ENCODE results near the gene PSMG3. TPM values are rescaled to one million over a fixed set of nuclear protein-coding genes. Genes with fewer than 3 reads are reported as not detected.

The PSMG3 gene
- total and polyA plus RNA-seq, 9 donors = 19.8 to 35.5 (median 23.7) TPM

DNA sequence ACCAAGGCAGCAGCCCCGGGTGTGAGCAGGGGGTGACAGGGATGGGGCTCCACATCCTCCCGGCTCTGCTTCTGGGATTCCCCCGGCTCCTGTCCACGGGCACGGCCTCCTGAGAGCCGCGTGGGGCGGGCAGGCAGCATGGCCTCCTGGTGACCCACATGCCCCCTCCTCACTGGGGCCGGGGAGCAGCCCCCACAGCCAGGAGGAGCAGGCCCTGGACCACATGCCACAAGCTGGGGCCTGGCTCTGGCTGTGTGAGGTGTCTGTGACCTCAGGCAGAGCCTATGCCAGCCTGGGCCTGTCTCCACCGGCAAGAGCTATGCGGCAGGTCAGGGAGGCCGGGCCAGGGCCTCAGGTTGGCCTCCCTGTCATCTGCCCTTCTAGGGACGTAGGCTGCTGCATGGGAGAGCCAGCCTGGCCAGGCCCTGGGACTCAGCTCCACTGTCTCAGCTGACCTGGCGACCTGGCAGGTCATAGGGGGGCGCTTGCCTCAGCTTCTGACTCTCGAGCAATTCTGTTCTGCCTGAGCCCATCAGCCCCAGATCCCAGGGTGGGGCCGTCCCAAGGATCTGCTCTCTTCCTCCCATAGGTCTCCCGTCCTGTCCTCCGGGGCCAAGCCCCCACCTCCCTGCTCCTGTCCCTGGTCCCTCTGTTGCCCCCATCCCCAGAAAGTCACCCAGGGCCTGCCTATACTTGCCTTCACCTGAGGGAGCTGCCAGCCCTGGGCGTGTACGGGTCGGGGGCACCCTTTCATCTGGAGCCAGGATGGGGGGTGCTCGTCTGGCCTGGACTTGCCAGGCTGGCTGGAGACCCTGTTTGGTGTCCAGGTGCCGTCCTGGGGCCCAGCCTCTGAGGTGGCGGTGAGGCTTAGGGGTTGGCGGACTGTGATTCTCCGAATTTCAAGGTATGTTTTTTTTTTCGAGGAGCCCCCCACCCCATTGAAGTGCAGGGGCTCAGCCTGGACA, 9.9 kb downstream of the PSMG3 start:
- no peak overlapping the region for H3K27ac ChIP-seq (ENCODE audit: low read length)
- no peak overlapping the region for H3K4me3 ChIP-seq (ENCODE audit: low read length)
- peaks cover under 1% of the 10 kb centered on the region for H3K36me3 ChIP-seq (ENCODE audit: control insufficient read depth, insufficient read depth, low read length)
- H3K27me3 ChIP-seq (ENCODE audit: control insufficient read depth, insufficient read depth, low read length) = no peaks in the 10 kb centered on the region
- DNase-seq = no peak
- no peaks in the 10 kb centered on the region for H3K9me3 ChIP-seq (replicated peaks; ENCODE audit: control insufficient read depth, low read depth, low read length)
- WGBS (ENCODE audit: insufficient coverage) = 81% methylated on average over 15 of the region's 28 CpGs
- peaks cover 40% of the 10 kb centered on the region for H3K4me1 ChIP-seq (ENCODE audit: control insufficient read depth, insufficient read depth, low read length)

DNA sequence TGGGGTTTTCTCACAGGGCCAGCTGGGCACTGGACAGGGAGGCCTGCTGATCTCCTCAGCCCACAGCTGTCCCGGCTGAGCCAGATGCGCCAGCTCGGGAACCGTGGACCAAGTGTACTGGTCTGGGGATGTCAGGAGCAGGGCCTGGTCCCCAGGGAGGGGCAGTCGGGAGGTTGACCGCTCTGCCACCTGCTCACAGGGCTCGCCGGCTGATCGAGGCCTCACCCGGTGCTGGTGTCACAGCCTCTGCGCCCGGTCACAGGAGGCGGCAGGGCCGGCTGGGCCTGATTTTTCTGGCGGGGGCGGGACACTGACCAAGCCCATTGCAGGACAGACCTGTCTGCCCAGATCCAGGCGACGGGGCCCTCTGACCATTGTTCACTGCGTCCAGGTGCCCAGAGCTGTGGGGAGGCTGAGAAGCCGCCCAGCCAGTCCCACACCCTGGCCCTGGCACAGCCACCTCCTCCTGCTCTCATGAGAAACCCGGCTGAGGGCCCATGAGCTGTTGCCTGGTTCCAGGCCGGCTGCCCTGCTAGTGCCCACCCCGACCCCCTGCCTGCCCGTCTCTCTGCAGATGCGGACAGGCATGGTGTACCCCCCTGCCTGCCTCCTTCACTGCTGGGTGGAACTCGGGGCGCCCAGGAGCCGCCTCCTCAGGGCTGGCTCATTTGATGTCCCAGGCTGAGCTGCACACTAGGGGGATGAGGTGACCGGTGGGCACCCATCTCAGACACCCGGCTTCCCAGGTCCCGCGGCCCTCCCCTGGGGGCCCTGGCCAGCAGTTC, 10.8 kb downstream of the PSMG3 start:
- Histone ChIP-seq H3K36me3 (ENCODE audit: control insufficient read depth, insufficient read depth, low read length) (no peaks in the 10 kb centered on the region), H3K27me3 (ENCODE audit: control insufficient read depth, insufficient read depth, low read length) (no peaks in the 10 kb centered on the region), H3K9me3 (replicated peaks; ENCODE audit: control insufficient read depth, low read depth, low read length) (no peaks in the 10 kb centered on the region), H3K4me3 (ENCODE audit: low read length) (no peak overlapping the region), H3K27ac (ENCODE audit: low read length) (no peak overlapping the region), H3K4me1 (ENCODE audit: control insufficient read depth, insufficient read depth, low read length) (peaks cover 41% of the 10 kb centered on the region)
- WGBS (ENCODE audit: insufficient coverage) = 82% methylated on average over 31 of the region's 32 CpGs
- DNase-seq = peak; percentile 25

DNA sequence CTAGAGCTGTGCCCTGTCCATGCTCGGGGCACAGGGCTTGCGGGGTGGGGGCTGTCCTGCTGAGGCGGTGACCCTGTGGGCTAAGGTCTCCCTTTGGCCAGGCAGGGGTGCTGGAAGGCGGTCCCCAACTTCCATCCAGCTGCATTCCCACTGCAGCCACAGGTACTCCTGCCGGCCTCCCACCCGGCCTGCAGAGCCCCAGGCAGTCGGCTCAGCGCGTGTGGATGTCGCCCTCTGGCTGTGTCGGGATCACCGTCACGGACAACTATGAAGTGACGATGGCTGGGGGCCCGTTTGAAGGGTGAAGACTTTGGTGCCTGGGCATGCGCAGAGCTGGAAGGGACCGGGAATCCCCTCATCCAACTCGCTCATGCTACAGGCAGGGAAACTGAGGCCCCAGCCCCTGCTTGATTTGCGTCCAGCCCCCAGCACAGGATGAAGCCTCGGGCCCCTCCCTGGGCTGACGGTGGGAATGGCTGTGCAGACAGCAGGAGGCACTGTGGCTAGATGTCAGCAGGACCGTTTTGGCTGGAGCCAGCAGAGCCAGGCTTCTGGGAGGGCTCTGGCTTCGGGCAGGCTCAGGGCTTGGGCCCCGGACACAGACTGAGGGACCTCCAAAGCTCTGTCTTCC, 11.5 kb downstream of the PSMG3 start:
- H3K9me3 ChIP-seq (replicated peaks; ENCODE audit: control insufficient read depth, low read depth, low read length) = no peaks in the 10 kb centered on the region
- WGBS (ENCODE audit: insufficient coverage) = 33% methylated on average over 18 of the region's 24 CpGs
- H3K27ac ChIP-seq (ENCODE audit: low read length) = no peak overlapping the region
- peaks cover 41% of the 10 kb centered on the region for H3K4me1 ChIP-seq (ENCODE audit: control insufficient read depth, insufficient read depth, low read length)
- no peak overlapping the region for H3K4me3 ChIP-seq (ENCODE audit: low read length)
- peak; percentile 47 for DNase-seq
- H3K27me3 ChIP-seq (ENCODE audit: control insufficient read depth, insufficient read depth, low read length) = no peaks in the 10 kb centered on the region
- H3K36me3 ChIP-seq (ENCODE audit: control insufficient read depth, insufficient read depth, low read length) = no peaks in the 10 kb centered on the region

DNA sequence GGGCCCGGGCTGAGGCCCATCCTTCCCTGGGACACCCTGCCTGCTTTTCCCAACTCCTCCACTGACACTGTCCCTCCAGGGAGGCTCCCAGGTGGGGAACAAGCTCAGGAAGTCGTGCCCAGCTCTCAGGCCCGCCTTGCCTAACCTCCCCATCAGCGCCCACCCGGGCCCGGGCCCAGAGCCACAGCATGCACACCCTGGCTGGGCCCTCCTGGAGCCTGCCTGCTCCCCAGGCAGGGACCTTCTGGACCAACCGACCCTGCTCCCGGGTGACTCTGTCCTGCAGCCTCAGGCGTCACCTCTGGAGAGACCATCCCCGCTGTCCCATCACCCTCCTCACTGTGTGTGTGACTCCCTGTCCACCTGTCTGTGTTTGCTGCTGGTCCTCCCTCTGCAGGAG, 12.1 kb downstream of the PSMG3 start:
- no peaks in the 10 kb centered on the region for H3K36me3 ChIP-seq (ENCODE audit: control insufficient read depth, insufficient read depth, low read length)
- WGBS (ENCODE audit: insufficient coverage) = 86% methylated on average over 9 of the region's 10 CpGs
- no peaks in the 10 kb centered on the region for H3K27me3 ChIP-seq (ENCODE audit: control insufficient read depth, insufficient read depth, low read length)
- peaks cover 39% of the 10 kb centered on the region for H3K4me1 ChIP-seq (ENCODE audit: control insufficient read depth, insufficient read depth, low read length)
- H3K27ac ChIP-seq (ENCODE audit: low read length) = no peak overlapping the region
- no peak overlapping the region for H3K4me3 ChIP-seq (ENCODE audit: low read length)
- no peak for DNase-seq
- H3K9me3 ChIP-seq (replicated peaks; ENCODE audit: control insufficient read depth, low read depth, low read length) = no peaks in the 10 kb centered on the region

DNA sequence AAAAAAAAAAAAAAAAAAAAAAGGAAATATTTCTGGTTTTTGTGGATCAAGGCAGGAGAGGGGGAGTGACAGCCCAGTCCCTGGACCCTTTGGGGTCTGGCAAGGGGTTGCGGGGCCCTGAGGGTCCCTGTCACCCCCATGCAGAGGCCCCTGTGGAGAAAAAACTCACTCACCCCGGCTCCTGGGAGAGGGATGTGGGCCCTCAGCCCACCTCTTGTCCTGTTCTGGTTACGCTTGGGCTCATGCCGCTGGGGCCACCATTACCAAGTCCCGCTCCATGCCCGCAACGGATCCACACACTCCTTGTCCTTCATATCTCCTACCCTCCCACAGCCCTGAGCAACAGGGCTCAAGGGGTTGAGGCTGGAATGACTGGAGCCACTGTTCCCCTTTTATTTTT, 12.8 kb downstream of the PSMG3 start:
- no peak overlapping the region for H3K4me3 ChIP-seq (ENCODE audit: low read length)
- no CpG with 5 or more reads among the region's 7 CpGs for WGBS (ENCODE audit: insufficient coverage)
- DNase-seq = no peak
- H3K9me3 ChIP-seq (replicated peaks; ENCODE audit: control insufficient read depth, low read depth, low read length) = no peaks in the 10 kb centered on the region
- peaks cover 31% of the 10 kb centered on the region for H3K4me1 ChIP-seq (ENCODE audit: control insufficient read depth, insufficient read depth, low read length)
- H3K36me3 ChIP-seq (ENCODE audit: control insufficient read depth, insufficient read depth, low read length) = no peaks in the 10 kb centered on the region
- H3K27ac ChIP-seq (ENCODE audit: low read length) = no peak overlapping the region
- H3K27me3 ChIP-seq (ENCODE audit: control insufficient read depth, insufficient read depth, low read length) = no peaks in the 10 kb centered on the region

DNA sequence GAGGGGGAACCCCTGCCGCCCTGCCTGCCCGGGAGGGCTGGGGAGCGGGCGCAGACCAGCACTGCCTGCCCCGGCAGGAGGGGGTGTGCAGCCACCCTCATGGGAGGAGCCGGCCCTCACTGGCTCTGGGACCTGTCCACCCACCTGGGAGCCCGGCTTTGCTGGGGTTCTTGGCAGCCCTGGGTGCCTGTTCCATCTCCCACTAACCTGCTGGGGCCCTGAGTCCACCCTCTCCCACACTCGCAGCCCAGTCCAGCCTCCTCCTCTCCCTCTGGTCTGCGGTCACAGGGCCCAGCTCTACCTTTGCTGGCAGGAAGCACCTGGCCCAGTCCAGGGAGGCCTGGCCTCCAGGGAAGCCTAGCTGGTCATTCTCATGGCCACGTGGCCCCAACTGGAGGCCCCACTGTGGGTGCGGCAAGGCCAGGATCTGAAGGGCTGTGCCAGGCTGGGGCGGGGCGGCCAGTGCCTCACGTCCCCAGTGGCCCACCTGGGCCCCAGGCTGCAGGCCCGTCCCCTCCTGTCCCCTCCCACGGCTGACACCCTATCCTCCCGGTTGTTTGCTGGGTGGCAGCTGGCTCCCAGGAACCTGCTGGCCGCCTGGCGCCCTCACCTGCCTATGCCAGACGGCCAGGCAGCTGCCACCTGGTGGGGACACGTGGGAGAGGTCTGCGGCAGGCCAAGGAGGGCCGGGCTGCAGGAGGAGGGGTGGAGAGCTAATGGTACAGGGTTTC, 13.9 kb downstream of the PSMG3 start, which contains the start of gene TMEM184A:
TMEM184A (minus strand) TSS at position 393 of the 731 bp plus-strand sequence. CDS start 721 bp downstream, outside the sequence.
- Histone ChIP-seq H3K27me3 (ENCODE audit: control insufficient read depth, insufficient read depth, low read length) (no peaks in the 10 kb centered on the region), H3K4me1 (ENCODE audit: control insufficient read depth, insufficient read depth, low read length) (peaks cover 26% of the 10 kb centered on the region), H3K9me3 (replicated peaks; ENCODE audit: control insufficient read depth, low read depth, low read length) (no peaks in the 10 kb centered on the region), H3K36me3 (ENCODE audit: control insufficient read depth, insufficient read depth, low read length) (no peaks in the 10 kb centered on the region), H3K27ac (ENCODE audit: low read length) (no peak within 1 kb of the TSS), H3K4me3 (ENCODE audit: low read length) (no peak within 1 kb of the TSS)
- peak; percentile 46 for DNase-seq
- 46% methylated on average over 20 of the region's 23 CpGs for WGBS (ENCODE audit: insufficient coverage)

DNA sequence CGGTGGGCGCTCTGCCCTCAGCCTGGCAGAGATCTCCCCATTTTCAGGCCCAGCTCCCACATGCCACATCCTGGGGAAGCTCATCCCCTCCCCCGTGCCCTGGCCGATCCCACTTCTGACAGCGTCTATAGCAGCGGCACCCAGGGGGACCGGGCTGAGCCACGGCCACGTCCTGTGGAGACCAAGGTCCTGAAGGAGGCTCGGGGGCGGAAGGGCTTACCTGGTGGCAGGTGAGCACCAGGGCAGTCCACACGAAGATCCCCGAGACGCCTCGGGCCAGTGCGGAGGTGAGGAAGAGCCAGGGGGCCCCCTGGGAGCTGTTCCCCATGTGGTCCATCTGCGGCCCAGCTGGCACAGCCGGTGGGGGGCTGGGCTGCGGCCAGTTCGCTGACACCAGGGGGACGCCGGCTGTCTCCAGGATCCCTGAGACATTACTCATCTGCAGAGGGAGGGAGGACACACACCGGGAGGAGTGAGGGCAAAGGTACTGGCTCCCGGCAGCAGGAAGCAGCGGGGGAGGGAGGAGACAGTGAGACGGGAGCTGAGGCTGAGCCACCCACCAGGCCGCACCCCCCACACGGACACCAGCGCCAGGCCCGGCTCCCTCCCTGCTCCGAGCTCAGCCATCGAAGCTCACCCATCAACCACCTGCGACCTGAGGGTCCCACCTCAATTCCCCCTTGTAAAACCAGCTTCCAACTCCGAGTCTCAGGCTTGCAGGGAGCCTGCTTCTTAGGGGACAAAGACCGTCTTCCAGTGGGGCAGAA, 14.6 kb downstream of the PSMG3 start:
- H3K9me3 ChIP-seq (replicated peaks; ENCODE audit: control insufficient read depth, low read depth, low read length) = no peaks in the 10 kb centered on the region
- peak; percentile 57 for DNase-seq
- H3K36me3 ChIP-seq (ENCODE audit: control insufficient read depth, insufficient read depth, low read length) = no peaks in the 10 kb centered on the region
- no peak overlapping the region for H3K4me3 ChIP-seq (ENCODE audit: low read length)
- H3K27me3 ChIP-seq (ENCODE audit: control insufficient read depth, insufficient read depth, low read length) = no peaks in the 10 kb centered on the region
- peaks cover 26% of the 10 kb centered on the region for H3K4me1 ChIP-seq (ENCODE audit: control insufficient read depth, insufficient read depth, low read length)
- WGBS (ENCODE audit: insufficient coverage) = 22% methylated on average over 23 of the region's 35 CpGs
- H3K27ac ChIP-seq (ENCODE audit: low read length) = no peak overlapping the region

DNA sequence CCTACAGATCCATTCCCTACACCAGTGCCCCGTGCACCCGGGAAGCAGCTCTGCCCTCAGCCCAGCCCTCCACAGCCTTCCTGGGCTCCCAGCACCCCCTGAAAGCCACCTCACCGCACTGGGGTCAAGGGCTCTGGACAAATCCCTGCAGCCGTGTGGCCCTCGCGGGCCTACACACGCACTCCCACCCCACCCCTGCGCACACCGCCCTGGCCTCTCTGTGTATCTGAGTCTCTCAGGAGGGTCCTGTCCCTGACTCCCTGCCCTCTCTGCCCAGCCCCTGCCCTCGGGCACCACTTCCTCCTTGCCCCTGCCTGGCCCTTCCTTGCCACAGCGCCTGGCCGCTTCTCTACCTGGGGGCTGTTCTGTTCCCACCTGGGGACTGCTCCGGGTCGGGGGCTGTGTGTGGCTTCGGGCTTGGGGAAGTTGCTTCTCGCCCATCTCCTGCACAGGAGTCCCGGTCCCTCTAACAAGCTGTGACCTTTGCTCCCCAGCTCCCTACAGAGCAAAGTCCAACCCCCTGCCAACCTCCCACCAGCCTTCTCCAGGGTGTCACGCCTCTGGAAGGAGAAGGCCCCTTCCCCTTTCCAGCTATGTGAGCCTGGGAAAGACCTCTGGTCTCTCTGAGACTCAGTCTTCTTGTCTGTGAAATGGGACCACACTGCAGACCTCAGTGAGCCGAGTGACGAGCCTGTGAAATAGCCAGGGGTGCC, 15.3 kb downstream of the PSMG3 start:
- Histone ChIP-seq H3K27ac (ENCODE audit: low read length) (no peak overlapping the region), H3K27me3 (ENCODE audit: control insufficient read depth, insufficient read depth, low read length) (no peaks in the 10 kb centered on the region), H3K36me3 (ENCODE audit: control insufficient read depth, insufficient read depth, low read length) (no peaks in the 10 kb centered on the region), H3K9me3 (replicated peaks; ENCODE audit: control insufficient read depth, low read depth, low read length) (no peaks in the 10 kb centered on the region), H3K4me1 (ENCODE audit: control insufficient read depth, insufficient read depth, low read length) (peaks cover 26% of the 10 kb centered on the region), H3K4me3 (ENCODE audit: low read length) (no peak overlapping the region)
- no peak for DNase-seq
- WGBS (ENCODE audit: insufficient coverage) = 74% methylated on average over 19 of the region's 20 CpGs

Data from muscle of leg (tissue), 11 donors.